GM12865 (cell line): ENCODE measurements around the gene GRK5.

ENCODE experiments used
- DNase-seq: peaks from one replicate; pipeline ENCODE4 v3.0.0; 2010; ENCODE audit warnings: low read depth
- H3K4me3 ChIP-seq: 2 replicates; pipeline ENCODE4 v1.5.1; 2011; ENCODE audit warnings: mild to moderate bottlenecking, low read depth, low read length, control low read depth
- TF ChIP-seq, protein P1 (sequence below): IDR thresholded peaks from 2 replicates; pipeline ENCODE4 v1.5.1; 2011; ENCODE audit warnings: low read length, control low read depth, low read depth, inconsistent platforms; ENCODE audit not compliant: insufficient read depth; ENCODE audit errors: missing control alignments

The GRK5 gene

DNA sequence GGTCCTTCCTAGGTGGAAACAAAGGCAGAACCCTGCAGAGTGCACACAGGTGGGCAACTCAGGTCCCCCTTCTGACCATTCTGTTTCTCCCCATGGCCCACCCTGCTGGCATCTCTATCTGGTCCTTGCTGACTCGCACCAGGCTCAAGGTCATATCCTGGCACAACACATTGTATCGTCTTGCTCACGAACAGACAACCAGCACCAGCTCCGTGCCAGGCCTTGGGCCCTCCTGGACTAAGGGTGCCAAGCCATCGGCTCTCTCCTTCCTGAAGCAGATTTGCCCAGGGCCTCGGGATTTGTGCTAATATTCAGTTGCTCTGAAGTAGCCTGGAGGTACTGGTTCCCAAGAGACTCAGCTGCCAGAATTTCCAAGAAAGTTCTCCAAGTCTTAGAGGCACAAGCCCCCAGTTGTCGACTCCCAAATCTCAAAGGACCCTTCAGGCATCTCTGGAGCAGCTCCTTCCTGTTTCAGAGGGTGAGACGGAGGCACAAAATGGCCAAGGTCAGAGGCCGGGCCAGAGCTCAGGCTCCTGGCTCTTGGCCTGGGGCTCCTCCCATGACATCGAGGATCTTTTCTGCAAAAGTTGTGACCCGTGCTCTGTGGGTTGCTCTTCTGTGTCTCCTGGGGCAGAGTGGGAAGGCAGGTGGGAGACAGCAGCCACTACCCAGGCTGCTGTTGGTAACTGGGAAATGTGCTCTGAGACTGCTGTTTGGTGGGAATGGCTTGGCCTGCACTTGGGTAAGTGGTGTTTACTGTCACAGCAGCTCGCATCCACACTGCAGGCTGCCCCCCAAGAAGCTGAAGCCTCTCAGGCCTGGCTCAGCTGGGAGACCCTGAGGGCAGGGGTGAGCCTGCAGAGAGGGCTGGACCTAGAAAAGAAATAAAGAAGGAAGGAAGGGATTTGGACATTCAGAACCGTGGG, 213.8 kb downstream of the GRK5 start:
- no peak for DNase-seq
- TF ChIP-seq, protein P1, sequence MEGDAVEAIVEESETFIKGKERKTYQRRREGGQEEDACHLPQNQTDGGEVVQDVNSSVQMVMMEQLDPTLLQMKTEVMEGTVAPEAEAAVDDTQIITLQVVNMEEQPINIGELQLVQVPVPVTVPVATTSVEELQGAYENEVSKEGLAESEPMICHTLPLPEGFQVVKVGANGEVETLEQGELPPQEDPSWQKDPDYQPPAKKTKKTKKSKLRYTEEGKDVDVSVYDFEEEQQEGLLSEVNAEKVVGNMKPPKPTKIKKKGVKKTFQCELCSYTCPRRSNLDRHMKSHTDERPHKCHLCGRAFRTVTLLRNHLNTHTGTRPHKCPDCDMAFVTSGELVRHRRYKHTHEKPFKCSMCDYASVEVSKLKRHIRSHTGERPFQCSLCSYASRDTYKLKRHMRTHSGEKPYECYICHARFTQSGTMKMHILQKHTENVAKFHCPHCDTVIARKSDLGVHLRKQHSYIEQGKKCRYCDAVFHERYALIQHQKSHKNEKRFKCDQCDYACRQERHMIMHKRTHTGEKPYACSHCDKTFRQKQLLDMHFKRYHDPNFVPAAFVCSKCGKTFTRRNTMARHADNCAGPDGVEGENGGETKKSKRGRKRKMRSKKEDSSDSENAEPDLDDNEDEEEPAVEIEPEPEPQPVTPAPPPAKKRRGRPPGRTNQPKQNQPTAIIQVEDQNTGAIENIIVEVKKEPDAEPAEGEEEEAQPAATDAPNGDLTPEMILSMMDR, result no peak
- H3K4me3 ChIP-seq, result no peak overlapping the region

DNA sequence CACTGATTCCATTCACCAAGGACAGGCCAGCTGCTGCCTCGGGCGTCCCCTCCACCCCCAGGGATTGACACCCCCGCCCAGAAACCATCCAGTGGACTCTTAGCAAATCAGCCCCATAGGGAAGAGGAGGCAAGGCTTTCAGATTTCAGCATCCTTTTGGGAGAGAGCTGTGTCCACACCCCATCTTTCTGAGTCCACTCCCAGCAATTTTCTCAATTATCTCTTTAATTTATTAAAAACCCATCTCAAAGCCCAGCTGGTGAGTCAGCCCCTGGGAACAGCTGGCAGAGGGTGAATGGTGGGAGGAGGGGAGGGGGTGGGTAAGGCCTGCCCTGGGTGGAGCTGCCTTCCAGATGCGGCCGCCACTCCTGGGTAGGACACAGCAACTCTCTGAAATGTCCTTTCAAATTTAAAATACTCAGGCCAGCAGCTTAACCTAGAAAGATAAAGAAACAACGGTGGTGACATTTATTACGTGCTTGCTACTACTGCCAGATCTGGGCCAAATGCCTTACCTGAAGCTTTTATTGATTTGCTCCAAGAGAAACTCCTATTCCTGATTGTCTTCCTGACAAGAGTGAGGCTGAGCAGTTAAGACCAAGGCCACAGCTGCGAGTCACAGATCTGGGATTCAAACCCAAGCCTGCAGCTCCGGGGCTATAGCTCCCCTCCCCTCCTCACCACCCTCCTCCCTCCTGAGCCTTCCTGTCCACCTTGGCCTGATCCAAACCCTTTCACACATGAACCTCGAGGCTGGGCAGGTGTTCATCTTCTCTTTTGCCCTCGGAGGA, 214.7 kb downstream of the GRK5 start:
- H3K4me3 ChIP-seq, result no peak overlapping the region
- TF ChIP-seq, protein P1, result no peak
- DNase-seq, result no peak

DNA sequence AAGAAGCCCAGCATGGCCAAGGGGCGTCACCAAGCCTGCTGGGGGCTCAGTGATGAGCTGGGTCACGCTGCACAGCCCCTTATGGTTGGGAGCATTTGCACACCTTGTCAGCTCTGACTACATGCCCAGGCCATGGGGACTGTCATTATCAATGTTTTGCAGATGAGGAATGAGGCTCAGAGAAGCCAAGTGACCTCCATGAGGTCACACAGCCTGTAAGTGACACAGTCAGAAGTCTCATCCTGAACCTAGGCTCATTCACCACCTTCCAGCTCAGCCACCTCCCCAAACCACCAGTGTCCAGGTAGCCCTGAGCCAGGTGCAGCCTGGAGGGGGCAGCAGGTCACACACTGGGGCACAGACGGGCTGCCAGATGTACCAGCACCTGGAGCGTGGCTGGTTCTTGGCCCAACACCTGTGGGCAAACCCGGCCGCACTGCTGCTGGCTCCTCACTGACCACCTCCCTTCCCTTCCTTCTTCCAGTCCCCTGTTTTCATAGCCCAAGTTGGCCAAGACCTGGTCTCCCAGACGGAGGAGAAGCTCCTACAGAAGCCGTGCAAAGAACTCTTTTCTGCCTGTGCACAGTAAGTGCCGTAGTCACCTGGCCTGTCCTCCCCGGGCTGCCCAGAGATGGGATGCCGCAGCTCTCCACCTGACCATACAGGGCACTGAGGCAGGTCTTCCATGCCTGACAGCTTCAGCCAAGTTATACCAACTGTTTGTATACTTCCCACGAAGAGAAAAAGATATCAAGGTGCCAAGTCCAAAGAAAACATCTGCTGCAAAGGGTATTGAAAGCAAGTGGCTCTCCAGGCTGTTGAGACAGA, 215.5 kb downstream of the GRK5 start:
- no peak for DNase-seq
- TF ChIP-seq, protein P1, result no peak
- no peak overlapping the region for H3K4me3 ChIP-seq

DNA sequence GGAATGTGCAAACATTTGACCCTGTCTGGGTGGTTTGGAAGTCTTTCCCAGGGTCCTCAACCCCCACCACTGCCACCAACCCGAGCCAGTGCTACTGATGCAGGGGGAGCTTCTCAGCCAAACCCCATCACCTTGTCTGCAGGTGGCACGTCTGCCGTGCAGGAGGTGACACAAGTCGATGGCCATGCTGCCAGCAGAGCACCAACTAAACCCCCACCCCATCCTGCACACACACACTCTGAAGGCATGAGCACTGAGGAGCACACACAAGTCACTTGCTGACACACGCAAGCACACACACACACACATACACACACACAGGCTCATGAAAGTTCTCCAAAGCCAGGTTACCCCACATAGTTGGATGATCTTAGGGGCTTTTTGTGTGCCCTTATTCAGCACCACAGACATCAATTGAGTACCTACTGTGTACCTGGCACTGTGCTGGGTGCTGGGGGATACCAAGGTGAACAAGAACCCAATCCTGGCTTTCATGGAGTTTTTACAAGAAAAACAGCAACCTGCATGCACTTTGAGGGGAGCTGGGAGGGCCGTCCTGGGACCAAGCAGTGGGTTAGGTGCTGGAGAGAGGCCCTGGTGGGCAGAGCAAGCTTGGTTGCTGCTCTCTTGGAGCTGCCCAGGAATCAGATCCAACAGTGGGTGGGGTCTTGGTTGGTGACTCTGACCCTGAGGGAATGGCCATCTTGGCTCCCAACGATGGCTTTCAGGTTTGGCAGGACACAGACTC, 216.3 kb downstream of the GRK5 start:
- TF ChIP-seq, protein P1, result no peak
- no peak for DNase-seq
- no peak overlapping the region for H3K4me3 ChIP-seq

DNA sequence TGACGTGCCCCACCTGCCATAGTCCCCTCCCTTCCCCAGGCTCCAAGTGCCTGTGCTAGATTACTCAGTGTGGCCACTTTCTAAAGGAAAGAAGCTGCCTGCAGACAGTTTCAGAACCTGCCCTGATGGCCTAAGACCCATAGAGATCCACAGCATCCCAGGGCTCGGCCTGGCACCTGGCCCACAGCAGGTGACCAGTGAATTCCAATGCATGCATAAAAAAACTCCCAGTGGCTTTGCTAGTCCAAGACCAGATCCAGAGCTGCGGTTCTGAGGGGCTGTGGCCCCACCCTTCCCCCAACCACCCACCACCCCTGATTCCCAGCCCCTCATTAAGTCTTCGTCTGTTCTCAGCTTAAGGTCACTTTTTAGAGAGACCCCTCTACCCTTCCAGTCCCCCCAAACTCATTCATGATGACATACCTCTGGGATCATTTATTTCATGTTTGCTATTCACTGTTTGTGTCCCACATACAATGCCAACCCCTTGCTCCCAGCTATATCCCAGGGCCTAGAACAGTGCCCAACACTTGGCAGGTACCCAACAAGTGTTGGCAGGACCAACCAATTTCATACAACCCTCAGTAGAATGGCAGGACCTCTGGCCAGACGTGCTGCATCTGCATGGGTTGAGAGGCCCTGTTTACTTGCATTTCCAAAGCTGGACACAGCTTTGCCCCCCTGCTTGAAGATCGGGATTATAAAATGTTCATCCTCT, 217.0 kb downstream of the GRK5 start:
- TF ChIP-seq, protein P1, result no peak
- DNase-seq, result no peak
- H3K4me3 ChIP-seq, result no peak overlapping the region
